BLaER1 (cell line): Measurements from ENCODE around the gene DDX20.

Experiments
- H3K27ac ChIP-seq: shearing (Covaris generic); formaldehyde crosslinking; 2 replicates; pipeline ENCODE4 v1.8.1; 2022
- H3K27me3 ChIP-seq: shearing (Covaris generic); formaldehyde crosslinking; 2 replicates; pipeline ENCODE4 v1.8.1; 2022
- H3K36me3 ChIP-seq: shearing (Covaris generic); formaldehyde crosslinking; 2 replicates; pipeline ENCODE4 v1.8.1; 2022
- H3K4me1 ChIP-seq: shearing (Covaris generic); formaldehyde crosslinking; 2 replicates; pipeline ENCODE4 v1.8.1; 2022
- H3K4me2 ChIP-seq: shearing (Covaris generic); formaldehyde crosslinking; 2 replicates; pipeline ENCODE4 v1.8.1; 2022
- H3K4me3 ChIP-seq: shearing (Covaris generic); formaldehyde crosslinking; 2 replicates; pipeline ENCODE4 v1.8.1; 2022
- H3K9ac ChIP-seq: shearing (Covaris generic); formaldehyde crosslinking; 2 replicates; pipeline ENCODE4 v1.8.1; 2022
- H3K9me3 ChIP-seq: shearing (Covaris generic); formaldehyde crosslinking; 2 replicates; pipeline ENCODE4 v1.8.1; 2022
- H4K20me1 ChIP-seq: shearing (Covaris generic); formaldehyde crosslinking; 2 replicates; pipeline ENCODE4 v1.8.1; 2022
- Cebpa-rat ChIP-seq: shearing (Covaris generic); IDR thresholded peaks from 2 replicates; pipeline ENCODE4 v1.8.1; 2022

The DDX20 gene

DNA sequence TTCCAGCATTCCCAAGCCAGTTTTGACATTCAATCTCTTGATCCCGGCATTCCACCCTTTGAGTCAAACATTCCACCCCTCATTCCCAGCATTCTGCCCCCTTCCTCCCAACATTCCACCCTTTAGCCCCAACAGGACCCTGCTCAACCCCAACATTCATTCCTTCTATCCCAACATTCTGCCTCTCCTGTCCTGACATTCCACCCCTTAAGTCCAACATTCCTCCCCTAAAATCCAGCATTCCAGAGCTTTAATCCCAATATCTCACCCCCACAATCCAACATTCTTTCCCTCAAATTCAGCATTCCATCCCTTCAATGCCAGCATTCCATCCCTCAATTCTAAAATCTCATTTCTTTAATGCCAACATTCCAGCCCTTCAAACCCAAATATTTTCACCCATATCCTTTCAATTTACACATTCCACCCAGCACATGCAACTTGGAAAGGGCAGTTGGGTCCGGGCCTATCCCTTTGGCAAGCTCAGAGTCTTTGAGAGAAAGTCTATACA, 22.9 kb downstream of the DDX20 start:
- no peaks in the 10 kb centered on the region for H3K4me1 ChIP-seq
- H3K4me2 ChIP-seq: no peak overlapping the region
- H3K4me3 ChIP-seq: no peak overlapping the region
- no peaks in the 10 kb centered on the region for H4K20me1 ChIP-seq
- H3K27ac ChIP-seq: no peak overlapping the region
- H3K27me3 ChIP-seq: no peaks in the 10 kb centered on the region
- TF ChIP-seq Cebpa-rat: no peak
- no peak overlapping the region for H3K9ac ChIP-seq
- no peaks in the 10 kb centered on the region for H3K9me3 ChIP-seq
- H3K36me3 ChIP-seq: no peaks in the 10 kb centered on the region

DNA sequence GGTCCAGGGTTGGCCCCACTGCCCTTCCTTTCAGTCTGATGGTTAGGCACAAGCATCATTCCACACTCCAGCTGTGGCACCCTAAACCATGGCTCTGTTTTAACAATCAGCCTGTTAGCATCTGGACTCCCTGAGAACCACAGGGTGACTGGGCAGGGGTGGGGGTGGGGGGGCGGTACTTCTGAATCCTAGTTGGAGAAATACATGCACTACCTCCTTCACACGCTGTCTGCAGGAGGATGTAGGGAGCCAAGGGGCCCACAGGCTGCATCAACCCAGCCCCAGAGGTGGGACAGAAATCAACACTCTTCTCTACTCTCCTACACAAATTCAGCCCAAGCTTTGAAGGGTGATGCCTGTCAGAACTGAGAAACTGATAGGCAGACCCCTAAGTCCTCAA, 23.8 kb downstream of the DDX20 start:
- Histone ChIP-seq H3K27me3 (no peaks in the 10 kb centered on the region), H3K4me1 (no peaks in the 10 kb centered on the region), H3K9ac (no peak overlapping the region), H3K36me3 (no peaks in the 10 kb centered on the region), H4K20me1 (no peaks in the 10 kb centered on the region), H3K27ac (no peak overlapping the region), H3K4me3 (no peak overlapping the region), H3K4me2 (no peak overlapping the region), H3K9me3 (no peaks in the 10 kb centered on the region)
- no peak for TF ChIP-seq Cebpa-rat

DNA sequence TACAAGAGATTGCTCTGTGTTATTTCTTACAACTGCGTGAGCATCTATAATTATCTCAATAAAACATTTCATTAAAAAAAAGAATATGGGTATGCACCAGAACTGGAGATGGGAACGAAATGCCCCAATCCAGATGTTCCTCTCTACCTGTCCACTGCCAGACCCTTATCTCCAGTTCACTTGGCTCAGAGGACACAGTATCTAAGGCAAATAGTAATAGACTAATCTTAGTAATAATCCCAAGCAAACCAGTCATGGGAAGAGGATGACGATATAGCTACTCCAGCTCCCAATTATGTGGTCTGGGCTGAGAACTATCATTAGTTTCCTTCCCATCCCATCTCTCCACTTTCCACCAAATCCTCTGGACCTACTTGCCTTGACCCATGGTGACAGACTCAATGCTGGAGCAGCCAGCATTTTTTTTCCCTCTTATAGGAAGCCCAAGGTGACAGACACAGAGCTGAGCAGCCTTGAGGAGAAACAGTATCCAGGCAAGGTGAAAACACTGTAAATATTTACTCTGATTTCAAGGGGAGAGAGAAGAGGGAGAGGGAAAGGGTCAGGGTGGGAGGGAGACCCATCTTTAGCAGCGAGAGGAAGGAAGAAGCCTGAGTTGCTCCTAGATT, 28.7 kb downstream of the DDX20 start:
- Histone ChIP-seq H3K4me1 (no peaks in the 10 kb centered on the region), H3K36me3 (no peaks in the 10 kb centered on the region), H3K4me3 (no peak overlapping the region), H3K4me2 (no peak overlapping the region), H3K9ac (no peak overlapping the region), H3K27me3 (no peaks in the 10 kb centered on the region), H3K9me3 (no peaks in the 10 kb centered on the region), H3K27ac (no peak overlapping the region), H4K20me1 (no peaks in the 10 kb centered on the region)
- TF ChIP-seq Cebpa-rat: no peak

DNA sequence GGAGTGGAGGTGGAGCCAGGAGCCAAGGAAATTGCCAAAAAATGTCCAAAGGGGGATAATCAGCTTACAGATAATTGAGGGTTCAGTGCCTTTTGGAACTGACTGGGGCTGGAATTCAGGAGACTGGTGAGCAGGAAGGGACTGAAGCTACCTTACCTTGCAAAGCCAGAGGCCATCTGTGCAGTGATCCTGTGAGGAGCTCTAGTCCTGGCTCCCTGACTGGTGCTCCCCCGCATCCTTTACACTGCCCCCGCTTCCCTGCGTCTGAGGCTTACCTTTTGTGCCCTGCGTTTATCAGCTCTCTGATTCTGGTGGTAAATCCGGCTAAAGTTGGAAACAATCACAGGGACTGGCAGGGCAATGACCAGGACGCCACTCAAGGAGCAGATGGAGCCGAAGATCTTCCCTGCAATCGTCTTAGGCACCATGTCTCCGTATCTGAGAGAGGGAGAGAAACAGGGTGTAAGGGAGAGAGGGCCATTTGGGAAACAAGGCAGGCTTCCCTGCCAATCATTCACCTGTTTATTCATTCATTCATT, 31.0 kb downstream of the DDX20 start:
- no peak overlapping the region for H3K4me3 ChIP-seq
- no peak overlapping the region for H3K4me2 ChIP-seq
- H3K27me3 ChIP-seq: no peaks in the 10 kb centered on the region

DNA sequence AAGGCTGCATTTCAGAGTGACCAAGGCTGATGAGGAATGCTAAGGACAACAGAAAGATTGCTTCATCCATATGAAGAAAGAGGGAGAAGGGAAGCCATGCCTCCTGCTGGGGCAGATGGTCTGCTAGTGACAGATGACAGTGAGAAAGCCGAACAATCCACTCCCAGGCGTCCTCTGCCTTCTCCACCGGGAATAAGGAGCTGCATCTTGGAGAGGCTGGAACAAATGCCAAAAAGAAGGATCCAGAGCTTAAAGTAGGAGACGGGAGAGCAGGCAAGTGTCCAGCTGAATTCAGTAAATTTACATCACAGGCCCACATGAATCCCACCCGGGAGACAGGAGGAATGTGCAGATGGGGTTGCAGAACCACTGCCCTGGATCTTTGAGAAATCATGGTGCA, 33.4 kb downstream of the DDX20 start:
- H3K4me3 ChIP-seq: no peak overlapping the region
- no peak overlapping the region for H3K4me2 ChIP-seq
- H4K20me1 ChIP-seq: no peaks in the 10 kb centered on the region
- no peaks in the 10 kb centered on the region for H3K9me3 ChIP-seq
- H3K4me1 ChIP-seq: peaks cover 10% of the 10 kb centered on the region
- H3K9ac ChIP-seq: no peak overlapping the region
- no peak for TF ChIP-seq Cebpa-rat
- H3K27ac ChIP-seq: no peak overlapping the region
- no peaks in the 10 kb centered on the region for H3K27me3 ChIP-seq
- H3K36me3 ChIP-seq: no peaks in the 10 kb centered on the region

More for the DNA sequence above, 31.0 kb downstream of the DDX20 start:
- Histone ChIP-seq H3K36me3 (no peaks in the 10 kb centered on the region), H3K9ac (no peak overlapping the region), H3K27ac (no peak overlapping the region), H4K20me1 (no peaks in the 10 kb centered on the region), H3K4me1 (peaks cover 10% of the 10 kb centered on the region), H3K9me3 (no peaks in the 10 kb centered on the region)
- no peak for TF ChIP-seq Cebpa-rat

DNA sequence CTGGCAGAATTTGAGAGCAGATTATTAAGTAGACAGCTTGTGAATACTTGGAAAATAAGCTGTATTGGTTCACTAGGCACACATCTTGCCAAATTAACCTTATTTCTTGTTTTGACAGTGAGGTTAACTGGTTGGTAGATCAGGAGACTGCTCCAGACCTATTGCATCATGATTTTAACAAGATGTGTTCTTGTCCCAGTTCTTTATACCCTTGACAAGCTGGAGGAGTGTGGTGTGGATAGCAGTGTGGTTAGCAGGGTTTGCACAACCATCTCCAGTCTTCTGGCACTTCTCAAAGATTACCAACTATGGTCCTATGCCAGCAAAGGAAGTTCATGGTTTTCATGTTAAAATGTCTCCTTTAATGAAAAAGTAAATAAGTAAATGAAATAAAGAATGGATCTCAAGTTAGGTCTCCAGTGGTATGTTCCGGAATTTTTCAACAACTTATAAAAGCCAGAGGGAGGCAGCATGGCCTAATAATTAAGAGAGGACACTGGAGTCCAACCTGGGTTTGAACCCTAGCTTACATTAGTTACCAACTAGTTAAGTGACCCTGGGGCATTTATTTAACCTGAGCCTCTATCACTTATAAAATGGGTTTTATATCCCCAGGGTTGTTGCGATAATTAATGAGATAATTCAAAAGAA, 34.1 kb downstream of the DDX20 start:
- Histone ChIP-seq H4K20me1 (no peaks in the 10 kb centered on the region), H3K9me3 (no peaks in the 10 kb centered on the region), H3K27me3 (no peaks in the 10 kb centered on the region), H3K27ac (no peak overlapping the region), H3K36me3 (no peaks in the 10 kb centered on the region), H3K4me3 (no peak overlapping the region), H3K4me2 (0 out of 2 replicates have a peak overlapping the region, but pooled peaks have one; percentile 22), H3K4me1 (peaks cover 10% of the 10 kb centered on the region), H3K9ac (no peak overlapping the region)
- no peak for TF ChIP-seq Cebpa-rat

DNA sequence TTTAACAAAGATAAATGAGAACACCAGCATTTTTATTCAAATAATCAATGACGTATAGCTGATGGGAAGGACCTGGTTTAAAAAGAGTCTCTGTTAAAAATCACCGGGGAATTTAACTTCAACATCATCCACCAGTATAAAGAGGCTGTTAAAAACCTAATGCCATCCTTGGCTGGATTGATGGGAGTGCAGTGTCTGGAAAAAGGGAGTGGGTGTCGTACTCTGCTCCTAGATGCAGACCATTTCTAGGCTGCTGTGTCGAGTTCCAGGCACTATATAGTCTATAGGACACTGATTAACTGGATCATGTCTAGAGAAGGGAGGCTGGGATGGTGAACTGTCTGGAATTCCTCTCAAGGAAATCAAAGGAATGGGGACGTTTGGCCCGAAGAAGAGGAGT, 36.1 kb downstream of the DDX20 start:
- Histone ChIP-seq H3K4me3 (no peak overlapping the region), H3K4me2 (no peak overlapping the region)
- no peak for TF ChIP-seq Cebpa-rat

DNA sequence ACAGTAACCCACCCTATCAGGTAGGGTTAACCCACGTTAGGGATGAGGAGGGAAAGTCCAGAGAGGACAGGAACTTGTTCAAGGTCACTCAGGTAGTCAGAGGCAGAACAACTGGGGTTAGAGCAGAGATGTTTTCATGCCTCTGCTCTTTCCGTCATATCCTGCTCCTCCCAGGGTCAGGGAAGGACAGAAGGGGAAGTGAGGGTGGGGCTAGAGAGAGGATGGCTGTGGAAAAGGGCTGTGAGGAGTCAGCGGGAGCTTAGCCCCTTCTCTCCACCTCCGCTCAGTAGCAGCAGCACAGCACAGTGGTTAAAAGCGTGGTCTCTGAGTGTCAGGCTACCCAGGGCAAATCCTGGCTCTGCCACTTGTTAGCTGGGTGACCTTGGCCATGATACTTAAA, 36.5 kb downstream of the DDX20 start:
- H3K9ac ChIP-seq: no peak overlapping the region
- H3K4me3 ChIP-seq: no peak overlapping the region
- peaks cover 10% of the 10 kb centered on the region for H3K4me1 ChIP-seq
- H3K4me2 ChIP-seq: no peak overlapping the region
- H3K27ac ChIP-seq: no peak overlapping the region
- TF ChIP-seq Cebpa-rat: no peak
- H3K36me3 ChIP-seq: no peaks in the 10 kb centered on the region
- H3K27me3 ChIP-seq: no peaks in the 10 kb centered on the region
- H3K9me3 ChIP-seq: no peaks in the 10 kb centered on the region
- no peaks in the 10 kb centered on the region for H4K20me1 ChIP-seq

More for the DNA sequence above, 36.1 kb downstream of the DDX20 start:
- Histone ChIP-seq H3K4me1 (peaks cover 10% of the 10 kb centered on the region), H3K36me3 (no peaks in the 10 kb centered on the region), H3K27me3 (no peaks in the 10 kb centered on the region), H3K27ac (no peak overlapping the region), H4K20me1 (no peaks in the 10 kb centered on the region), H3K9me3 (no peaks in the 10 kb centered on the region), H3K9ac (no peak overlapping the region)

DNA sequence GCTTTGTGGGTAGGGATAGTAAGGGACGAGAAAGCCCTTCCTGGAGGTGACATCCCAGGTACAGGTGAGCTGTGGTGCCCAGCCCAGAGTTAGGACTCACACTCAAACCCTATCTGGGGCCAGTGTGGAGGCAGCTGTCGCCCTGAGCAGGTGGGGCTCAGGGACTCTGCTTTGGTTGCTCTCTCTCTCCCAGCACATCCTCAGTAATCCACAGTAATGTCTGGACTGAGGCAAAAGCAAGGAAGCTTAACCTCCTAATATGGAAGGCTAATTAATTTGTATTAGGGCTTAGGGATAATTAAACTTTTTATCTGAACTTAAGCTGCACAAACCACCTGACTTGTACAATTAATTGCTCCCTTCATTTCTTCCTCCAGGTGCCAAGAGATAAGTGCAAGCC, 38.2 kb downstream of the DDX20 start:
- Histone ChIP-seq H3K4me1 (peaks cover 10% of the 10 kb centered on the region), H3K9me3 (no peaks in the 10 kb centered on the region), H3K9ac (no peak overlapping the region), H4K20me1 (no peaks in the 10 kb centered on the region), H3K27ac (no peak overlapping the region), H3K36me3 (no peaks in the 10 kb centered on the region), H3K4me2 (no peak overlapping the region), H3K4me3 (no peak overlapping the region), H3K27me3 (no peaks in the 10 kb centered on the region)
- no peak for TF ChIP-seq Cebpa-rat

DNA sequence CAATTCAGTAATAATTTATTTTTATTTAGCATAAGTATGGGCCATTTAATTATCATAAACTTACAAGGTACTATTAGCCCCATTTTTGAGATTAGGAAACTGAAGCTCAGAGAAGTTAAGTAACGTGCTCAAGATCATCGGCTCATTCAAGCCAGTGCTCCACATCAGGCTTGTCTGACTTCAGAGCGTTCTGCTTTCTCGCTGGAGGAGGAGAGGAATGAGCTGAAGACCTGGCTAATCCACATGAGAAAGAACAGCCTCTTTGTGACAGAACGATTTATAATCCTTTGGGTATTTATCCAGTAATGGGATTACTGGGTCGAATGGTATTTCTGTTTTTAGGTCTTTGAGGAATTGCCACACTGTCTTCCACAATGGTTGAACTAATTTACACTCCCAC, 39.7 kb downstream of the DDX20 start:
- Histone ChIP-seq H3K9ac (no peak overlapping the region), H3K4me3 (no peak overlapping the region), H3K4me2 (no peak overlapping the region), H3K27ac (no peak overlapping the region), H4K20me1 (no peaks in the 10 kb centered on the region), H3K9me3 (no peaks in the 10 kb centered on the region), H3K36me3 (no peaks in the 10 kb centered on the region), H3K4me1 (peaks cover 4% of the 10 kb centered on the region), H3K27me3 (no peaks in the 10 kb centered on the region)
- TF ChIP-seq Cebpa-rat: no peak
